ENCODE data around the gene RHCE.

RHCE gene

DNA sequence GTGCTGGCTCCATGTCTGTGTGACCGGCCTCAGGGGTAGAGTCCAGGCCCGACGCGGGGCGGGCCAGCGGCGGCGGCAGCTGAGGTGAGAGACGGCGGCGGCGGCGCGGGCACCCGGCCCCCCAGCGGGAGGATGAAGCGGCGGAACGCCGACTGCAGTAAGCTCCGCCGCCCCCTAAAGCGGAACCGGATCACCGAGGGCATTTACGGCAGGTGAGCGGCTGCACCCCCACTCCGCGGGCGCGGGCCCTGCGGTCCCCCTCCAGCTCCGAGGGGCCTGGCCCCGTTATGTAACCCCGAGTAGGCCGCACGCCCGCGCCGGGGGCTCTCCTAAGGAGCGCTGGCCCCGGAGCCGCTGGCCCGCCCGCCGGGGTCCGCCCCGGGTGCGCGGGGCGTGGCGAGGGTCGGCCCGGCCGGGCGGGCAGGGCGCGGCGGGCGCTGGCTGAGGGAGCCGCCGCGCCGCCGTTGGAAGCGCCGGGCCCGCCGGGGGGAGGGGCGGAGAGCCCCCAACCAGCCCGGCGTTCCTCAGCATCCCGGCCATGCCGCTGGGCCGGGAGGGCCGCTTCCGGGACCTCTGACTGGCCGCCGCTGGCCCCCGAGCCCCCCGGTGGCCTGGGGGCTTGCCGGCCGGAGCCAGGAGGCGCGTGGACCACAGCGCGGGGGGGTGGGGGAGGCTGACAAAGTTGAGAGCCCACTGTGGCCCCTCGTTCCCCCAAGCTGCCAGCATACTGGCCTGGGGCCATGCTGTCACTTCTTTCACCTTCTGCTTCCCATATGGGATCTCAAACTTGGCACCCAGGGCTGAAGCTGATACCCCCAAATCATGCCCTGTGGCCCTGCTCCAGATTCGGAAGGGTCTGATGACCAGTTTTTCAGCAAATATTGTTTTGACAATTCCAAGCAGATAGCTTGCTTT, 10.6 kb upstream of the RHCE start:
- no peak for DNase-seq (ENCODE audit: low read depth)
- TF ChIP-seq, protein P1, sequence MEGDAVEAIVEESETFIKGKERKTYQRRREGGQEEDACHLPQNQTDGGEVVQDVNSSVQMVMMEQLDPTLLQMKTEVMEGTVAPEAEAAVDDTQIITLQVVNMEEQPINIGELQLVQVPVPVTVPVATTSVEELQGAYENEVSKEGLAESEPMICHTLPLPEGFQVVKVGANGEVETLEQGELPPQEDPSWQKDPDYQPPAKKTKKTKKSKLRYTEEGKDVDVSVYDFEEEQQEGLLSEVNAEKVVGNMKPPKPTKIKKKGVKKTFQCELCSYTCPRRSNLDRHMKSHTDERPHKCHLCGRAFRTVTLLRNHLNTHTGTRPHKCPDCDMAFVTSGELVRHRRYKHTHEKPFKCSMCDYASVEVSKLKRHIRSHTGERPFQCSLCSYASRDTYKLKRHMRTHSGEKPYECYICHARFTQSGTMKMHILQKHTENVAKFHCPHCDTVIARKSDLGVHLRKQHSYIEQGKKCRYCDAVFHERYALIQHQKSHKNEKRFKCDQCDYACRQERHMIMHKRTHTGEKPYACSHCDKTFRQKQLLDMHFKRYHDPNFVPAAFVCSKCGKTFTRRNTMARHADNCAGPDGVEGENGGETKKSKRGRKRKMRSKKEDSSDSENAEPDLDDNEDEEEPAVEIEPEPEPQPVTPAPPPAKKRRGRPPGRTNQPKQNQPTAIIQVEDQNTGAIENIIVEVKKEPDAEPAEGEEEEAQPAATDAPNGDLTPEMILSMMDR (IDR thresholded peaks at IDR 0.05; ENCODE audit: low read depth, low read length), result no peak
- no peak for TF ChIP-seq POLR2A (IDR thresholded peaks at IDR 0.05; ENCODE audit: extremely low read depth, insufficient read length)
- TF ChIP-seq, protein P2, sequence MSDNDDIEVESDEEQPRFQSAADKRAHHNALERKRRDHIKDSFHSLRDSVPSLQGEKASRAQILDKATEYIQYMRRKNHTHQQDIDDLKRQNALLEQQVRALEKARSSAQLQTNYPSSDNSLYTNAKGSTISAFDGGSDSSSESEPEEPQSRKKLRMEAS (IDR thresholded peaks at IDR 0.05; ENCODE audit: low read depth, low read length), result no peak
- peak; percentile 13 for TF ChIP-seq MYC (IDR thresholded peaks at IDR 0.05; ENCODE audit: low read depth, low read length)
- H3K4me3 ChIP-seq (ENCODE audit: low read depth, low read length), result peak overlapping the region; percentile 70

DNA sequence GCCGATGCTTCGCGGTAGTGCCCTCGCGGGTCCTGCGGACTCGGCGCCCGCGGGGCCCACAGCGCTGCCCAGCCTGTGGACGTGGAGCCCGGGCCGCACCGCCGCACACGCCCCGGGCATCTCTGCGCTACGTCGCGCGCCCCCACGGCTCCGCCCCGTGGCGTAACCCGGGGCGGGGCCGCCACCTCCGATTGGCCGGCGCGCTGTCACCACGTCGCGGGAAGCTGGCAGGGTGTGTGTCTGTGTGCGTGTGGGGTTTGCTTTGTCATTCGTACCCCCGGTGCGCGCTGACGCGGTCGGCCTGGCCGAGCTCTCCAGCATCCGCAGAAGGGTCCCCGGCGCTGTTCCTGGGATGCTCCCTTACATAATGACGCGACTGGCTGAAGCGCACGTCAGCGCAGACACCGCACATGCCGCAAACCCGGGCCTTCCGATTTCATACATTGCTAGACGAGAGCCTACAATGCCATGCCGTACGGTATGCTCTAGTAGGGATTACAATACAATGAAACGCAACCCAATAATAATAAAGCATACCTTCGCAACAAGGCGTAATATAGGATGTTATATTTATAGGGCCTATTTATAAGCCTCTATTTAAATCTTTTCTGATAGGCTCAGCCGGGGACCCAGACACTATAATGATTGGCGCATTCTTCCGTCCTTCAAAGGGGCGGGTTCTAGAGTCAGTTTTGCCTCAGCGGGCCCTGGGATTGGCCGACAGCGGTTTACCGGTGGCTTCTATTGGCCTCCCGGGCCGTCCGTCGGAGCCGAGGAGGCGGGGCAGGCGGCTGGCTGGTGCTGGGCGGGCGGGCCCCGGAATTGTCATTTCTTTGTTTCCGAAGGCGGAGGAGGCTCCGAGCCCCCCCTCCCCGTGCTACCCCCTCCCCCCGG, 9.7 kb upstream of the RHCE start, which contains the start of gene MACO1:
Gene MACO1 (plus strand): TSS at position 825 of the 894 bp plus-strand sequence. CDS start 202 bp downstream, outside the sequence.
- peak within 1 kb of the TSS; percentile 93 for H3K4me3 ChIP-seq (ENCODE audit: low read depth, low read length)
- TF ChIP-seq, protein P2 (IDR thresholded peaks at IDR 0.05; ENCODE audit: low read depth, low read length), result 0 out of 2 replicates have a peak, but pooled peaks have one; percentile 25
- TF ChIP-seq MYC (IDR thresholded peaks at IDR 0.05; ENCODE audit: low read depth, low read length), result peak; percentile 35; the same call in 1 of the 2 replicates
- TF ChIP-seq, protein P1 (IDR thresholded peaks at IDR 0.05; ENCODE audit: low read depth, low read length), result no peak
- peak; percentile 71 for TF ChIP-seq POLR2A (IDR thresholded peaks at IDR 0.05; ENCODE audit: extremely low read depth, insufficient read length)
- peak; percentile 94 for DNase-seq (ENCODE audit: low read depth)

DNA sequence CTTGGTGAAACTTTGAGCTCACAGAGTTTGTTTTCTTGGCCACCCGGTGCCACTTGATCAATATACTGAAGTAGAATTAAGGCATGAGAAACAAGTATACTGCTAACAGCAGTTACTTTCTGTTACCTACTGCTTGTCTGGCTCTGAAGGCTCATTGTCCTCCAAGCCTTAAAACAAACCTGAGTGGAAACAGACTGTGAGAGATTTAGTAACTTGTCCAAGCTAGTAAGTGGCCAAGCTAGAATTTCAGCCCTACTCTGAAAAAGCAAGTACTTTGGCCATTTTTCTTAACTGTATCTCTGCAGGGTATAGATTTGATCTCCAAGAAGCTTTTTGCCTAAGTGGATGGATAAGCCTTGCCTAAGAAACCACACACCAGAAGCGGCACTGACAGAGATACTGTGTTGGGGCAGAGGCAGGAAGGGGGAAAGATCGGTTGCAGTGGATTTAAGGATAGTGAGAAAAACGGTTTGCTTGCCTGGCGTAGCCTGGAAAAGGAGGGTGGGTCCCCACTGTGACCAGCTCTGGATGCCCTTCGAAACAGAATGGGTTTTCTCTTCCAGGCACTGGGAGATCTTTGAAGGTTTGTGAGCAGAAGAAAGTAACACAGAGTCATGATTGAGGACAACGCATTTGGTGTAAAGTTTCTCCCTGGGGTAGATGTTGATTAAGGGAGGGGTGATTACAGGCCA, 8.0 kb upstream of the RHCE start:
- DNase-seq (ENCODE audit: low read depth), result no peak
- TF ChIP-seq MYC (IDR thresholded peaks at IDR 0.05; ENCODE audit: low read depth, low read length) (no peak), POLR2A (IDR thresholded peaks at IDR 0.05; ENCODE audit: extremely low read depth, insufficient read length) (no peak)
- TF ChIP-seq, protein P2 (IDR thresholded peaks at IDR 0.05; ENCODE audit: low read depth, low read length), result no peak
- TF ChIP-seq, protein P1 (IDR thresholded peaks at IDR 0.05; ENCODE audit: low read depth, low read length), result no peak
- H3K4me3 ChIP-seq (ENCODE audit: low read depth, low read length), result no peak overlapping the region

DNA sequence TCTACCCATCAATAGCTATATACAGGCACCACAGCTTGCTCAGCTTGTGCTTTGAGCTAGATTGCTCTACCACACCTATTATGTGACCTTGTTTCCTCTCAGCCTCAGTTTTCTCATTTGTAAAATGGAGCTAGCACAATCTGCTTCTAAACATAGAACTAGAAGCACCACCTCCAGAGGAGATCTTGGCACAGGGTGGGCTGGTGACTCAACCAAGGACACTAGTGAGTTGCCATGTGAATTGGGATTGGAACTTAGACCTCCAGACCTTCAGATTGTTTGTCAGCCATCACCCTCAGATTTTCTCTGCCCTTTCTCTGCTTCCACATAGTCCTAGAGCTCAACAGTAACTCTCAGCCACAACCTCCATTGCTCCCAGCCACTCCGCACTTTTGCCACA, 7.1 kb upstream of the RHCE start:
- TF ChIP-seq, protein P2 (IDR thresholded peaks at IDR 0.05; ENCODE audit: low read depth, low read length), result no peak
- TF ChIP-seq POLR2A (IDR thresholded peaks at IDR 0.05; ENCODE audit: extremely low read depth, insufficient read length) (no peak), MYC (IDR thresholded peaks at IDR 0.05; ENCODE audit: low read depth, low read length) (no peak)
- TF ChIP-seq, protein P1 (IDR thresholded peaks at IDR 0.05; ENCODE audit: low read depth, low read length), result no peak
- no peak for DNase-seq (ENCODE audit: low read depth)
- H3K4me3 ChIP-seq (ENCODE audit: low read depth, low read length), result no peak overlapping the region

Data from NB4 (cell line).